Lower lobe of right lung (tissue), 2 donors: ENCODE results near the gene CNNM4. TPM values are rescaled to one million over a fixed set of nuclear protein-coding genes. Genes with fewer than 3 reads are reported as not detected.

Experiments
- ATAC-seq, 2 donors: fragments of 200-7000 bp; cut with Tn5 transposase; one replicate each; pipeline ENCODE4 v1.9.1; 2020 to 2022; ENCODE audit warnings: mild to moderate bottlenecking in 2 of 2, moderate library complexity in 2 of 2
- DNase-seq: peaks from one replicate; pipeline ENCODE4 v3.0.0-alpha.2; 2020
- H3K27ac ChIP-seq: fragments of 200-600 bp; one replicate; pipeline ENCODE4 v1.8.0; 2022
- H3K27me3 ChIP-seq: fragments of 200-600 bp; one replicate; pipeline ENCODE4 v1.8.0; 2022; ENCODE audit warnings: low read depth
- H3K36me3 ChIP-seq: fragments of 200-600 bp; one replicate; pipeline ENCODE4 v1.8.0; 2022; ENCODE audit warnings: mild to moderate bottlenecking
- H3K4me1 ChIP-seq: fragments of 200-600 bp; one replicate; pipeline ENCODE4 v1.8.0; 2022
- H3K4me3 ChIP-seq: fragments of 200-600 bp; one replicate; pipeline ENCODE4 v1.8.0; 2022; ENCODE audit warnings: mild to moderate bottlenecking
- H3K9me3 ChIP-seq: fragments of 200-600 bp; one replicate; pipeline ENCODE4 v1.8.0; 2022
- intact Hi-C: fragments of 100-400 bp; cut with DNase I; formaldehyde crosslinking; loops from one replicate; pipeline ENCODE4 v1.11.0; 2022
- total RNA-seq: library from RNA; stranded (reverse); fragmentation: NEBNext Ultra II Directional; extraction: Animal tissue kit (Norgen Biotek cat#: 25700); gene quantifications from one replicate; pipeline ENCODE4 v1.2.1, GENCODE V29; 2021
- TF ChIP-seq, protein P1 (sequence below): fragments of 200-600 bp; IDR thresholded peaks from one replicate; pipeline ENCODE4 v1.8.0; 2022; ENCODE audit warnings: antibody characterized with exemption, mild to moderate bottlenecking
- donor health status: DM: no; HTN: yes; CAD: no; lungs with severe emphysema.

The CNNM4 gene
- total RNA-seq, 1 donor from 2014 or later, result 15.7 TPM

DNA sequence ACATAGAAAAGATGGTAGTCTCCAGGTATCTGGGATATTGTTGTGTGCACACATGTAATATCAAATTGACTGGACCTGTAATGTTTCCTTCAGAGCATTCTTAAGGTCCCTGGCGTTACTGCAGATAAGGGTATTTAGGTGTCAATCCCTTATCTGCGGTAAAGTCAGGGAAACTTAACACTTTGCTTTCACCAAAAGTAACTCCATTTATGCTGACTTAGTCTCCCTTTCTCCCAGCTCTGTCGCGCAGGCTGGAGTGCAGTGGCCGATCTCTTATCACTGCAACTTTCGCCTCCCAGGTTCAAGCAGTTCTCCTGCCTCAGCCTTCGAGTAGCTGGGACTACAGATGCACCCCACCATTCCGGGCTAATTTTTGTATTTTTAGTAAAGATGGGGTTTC lies 57.2 kb downstream of the CNNM4 start:
- H3K27ac ChIP-seq, result no peak overlapping the region
- no peaks in the 10 kb centered on the region for H3K9me3 ChIP-seq
- H3K4me3 ChIP-seq, result peak overlapping the region; percentile 84

DNA sequence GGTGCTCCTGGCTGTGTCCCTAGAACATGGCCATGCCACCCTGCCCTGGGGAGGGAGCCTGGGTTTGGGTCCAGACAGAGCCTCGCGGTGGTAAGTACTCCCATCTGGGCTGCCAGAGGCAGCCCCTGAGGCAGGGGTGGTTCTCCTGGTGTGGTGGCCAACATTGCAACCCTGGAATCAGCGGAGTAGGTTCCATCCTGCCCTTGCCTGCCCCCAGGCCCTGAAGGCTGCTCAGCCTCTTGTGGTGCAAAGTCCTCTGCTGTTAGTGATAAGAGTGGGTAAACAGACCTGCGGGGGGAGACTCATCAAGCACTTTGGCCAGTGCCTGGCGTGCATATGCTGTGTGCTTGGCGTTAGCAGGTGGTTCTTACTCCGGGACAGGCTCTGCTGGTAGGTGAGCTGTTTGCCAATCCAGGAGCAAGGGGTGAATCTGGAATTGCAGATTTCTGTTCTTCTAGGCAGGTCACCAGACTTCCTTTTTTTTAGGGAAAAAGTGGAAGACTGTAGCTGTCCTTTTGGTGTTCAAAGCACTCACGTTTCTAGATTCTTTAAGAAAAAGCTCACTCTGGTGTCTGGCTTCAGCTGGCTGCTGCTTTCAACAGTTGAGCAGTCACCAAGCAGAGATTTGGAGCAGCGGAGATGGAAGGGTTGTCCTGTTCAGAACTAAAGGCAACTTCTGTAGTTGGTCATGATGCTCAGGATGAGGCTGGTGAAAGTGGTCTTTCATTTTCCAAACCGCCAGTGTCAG lies 58.6 kb downstream of the CNNM4 start:
- Histone ChIP-seq H3K27me3 (no peaks in the 10 kb centered on the region), H3K36me3 (peaks cover 32% of the 10 kb centered on the region), H3K4me1 (peaks cover 70% of the 10 kb centered on the region), H3K9me3 (no peaks in the 10 kb centered on the region), H3K4me3 (peak overlapping the region; percentile 9), H3K27ac (no peak overlapping the region)
- ATAC-seq, result peak; percentile 32 to 45
- intact Hi-C loops, result no loop called here
- DNase-seq, result peak; percentile 68
- TF ChIP-seq, protein P1, sequence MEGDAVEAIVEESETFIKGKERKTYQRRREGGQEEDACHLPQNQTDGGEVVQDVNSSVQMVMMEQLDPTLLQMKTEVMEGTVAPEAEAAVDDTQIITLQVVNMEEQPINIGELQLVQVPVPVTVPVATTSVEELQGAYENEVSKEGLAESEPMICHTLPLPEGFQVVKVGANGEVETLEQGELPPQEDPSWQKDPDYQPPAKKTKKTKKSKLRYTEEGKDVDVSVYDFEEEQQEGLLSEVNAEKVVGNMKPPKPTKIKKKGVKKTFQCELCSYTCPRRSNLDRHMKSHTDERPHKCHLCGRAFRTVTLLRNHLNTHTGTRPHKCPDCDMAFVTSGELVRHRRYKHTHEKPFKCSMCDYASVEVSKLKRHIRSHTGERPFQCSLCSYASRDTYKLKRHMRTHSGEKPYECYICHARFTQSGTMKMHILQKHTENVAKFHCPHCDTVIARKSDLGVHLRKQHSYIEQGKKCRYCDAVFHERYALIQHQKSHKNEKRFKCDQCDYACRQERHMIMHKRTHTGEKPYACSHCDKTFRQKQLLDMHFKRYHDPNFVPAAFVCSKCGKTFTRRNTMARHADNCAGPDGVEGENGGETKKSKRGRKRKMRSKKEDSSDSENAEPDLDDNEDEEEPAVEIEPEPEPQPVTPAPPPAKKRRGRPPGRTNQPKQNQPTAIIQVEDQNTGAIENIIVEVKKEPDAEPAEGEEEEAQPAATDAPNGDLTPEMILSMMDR, result no peak

More for the DNA sequence above, 57.2 kb downstream of the CNNM4 start:
- H3K36me3 ChIP-seq, result peaks cover 24% of the 10 kb centered on the region
- TF ChIP-seq, protein P1, result no peak
- no peak for DNase-seq
- peaks cover 55% of the 10 kb centered on the region for H3K4me1 ChIP-seq
- no peaks in the 10 kb centered on the region for H3K27me3 ChIP-seq
- intact Hi-C loops, result no loop called here
- no peak for ATAC-seq

DNA sequence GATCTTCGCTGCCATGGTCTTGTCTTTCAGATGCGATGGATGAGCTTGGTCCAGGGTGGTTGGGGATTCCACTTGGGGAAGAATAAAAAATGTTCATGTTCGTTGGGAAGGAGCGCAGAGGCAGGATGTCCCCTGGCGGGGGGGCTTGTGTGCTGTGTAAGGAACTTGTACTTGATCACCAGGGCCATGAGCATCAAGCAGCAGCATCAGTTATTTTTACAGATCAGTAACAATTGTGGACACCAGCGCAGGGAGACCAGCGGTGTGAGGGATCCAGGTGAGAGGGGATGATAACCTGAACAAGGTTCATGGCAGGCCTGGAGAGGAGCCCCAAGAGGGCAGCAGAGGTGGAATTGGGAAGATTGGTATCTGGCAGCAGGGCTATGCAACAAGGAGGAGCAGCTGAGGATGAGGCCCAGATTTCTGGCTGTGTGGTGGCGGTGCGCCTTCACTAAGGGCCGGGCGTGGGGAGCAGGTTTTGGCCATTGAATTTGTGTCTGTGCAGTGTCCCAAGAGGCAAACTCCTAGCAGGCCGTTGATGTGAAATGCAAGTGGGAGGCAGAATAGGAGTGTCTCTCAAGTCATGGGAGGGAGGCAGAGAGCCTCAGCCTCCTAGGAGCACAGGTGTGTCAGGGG lies 59.3 kb downstream of the CNNM4 start:
- no peak for ATAC-seq
- intact Hi-C loops, result no loop called here
- no peak overlapping the region for H3K4me3 ChIP-seq
- no peak overlapping the region for H3K27ac ChIP-seq
- no peaks in the 10 kb centered on the region for H3K9me3 ChIP-seq
- TF ChIP-seq, protein P1, result no peak
- DNase-seq, result no peak
- H3K36me3 ChIP-seq, result peaks cover 34% of the 10 kb centered on the region
- H3K27me3 ChIP-seq, result no peaks in the 10 kb centered on the region
- peaks cover 69% of the 10 kb centered on the region for H3K4me1 ChIP-seq

DNA sequence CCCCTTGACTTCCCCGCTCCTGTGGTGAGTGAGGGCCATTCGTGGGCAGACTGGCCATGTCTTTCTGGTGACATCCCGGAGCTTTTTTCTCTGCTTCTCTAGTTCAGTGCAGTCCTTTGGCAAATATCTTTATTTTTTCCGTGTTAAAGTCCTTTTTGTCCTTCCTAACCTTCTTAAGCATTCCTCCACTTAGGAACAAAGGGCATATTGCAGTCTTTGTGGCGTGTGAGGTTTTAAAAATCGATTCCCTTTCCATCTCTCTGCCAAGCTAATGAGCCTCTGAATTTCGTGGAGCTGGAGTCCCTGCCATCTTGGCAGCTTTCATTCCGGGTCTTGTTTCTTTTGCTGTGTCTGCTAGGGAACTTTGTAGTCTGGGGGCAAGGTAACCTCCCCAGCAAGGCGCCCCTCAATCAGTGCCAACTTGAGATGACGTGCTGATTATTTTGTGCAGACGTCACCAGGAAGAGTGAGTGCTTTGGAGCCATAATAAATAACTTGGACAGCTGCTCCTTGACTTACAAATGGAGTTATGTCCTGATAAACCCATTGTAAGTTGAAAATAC lies 60.5 kb downstream of the CNNM4 start:
- no peaks in the 10 kb centered on the region for H3K27me3 ChIP-seq
- TF ChIP-seq, protein P1, result no peak
- ATAC-seq (no peak), DNase-seq (no peak)
- peaks cover 46% of the 10 kb centered on the region for H3K36me3 ChIP-seq
- peaks cover 63% of the 10 kb centered on the region for H3K4me1 ChIP-seq
- no peaks in the 10 kb centered on the region for H3K9me3 ChIP-seq
- no peak overlapping the region for H3K4me3 ChIP-seq
- no peak overlapping the region for H3K27ac ChIP-seq
- intact Hi-C loops, result no loop called here

DNA sequence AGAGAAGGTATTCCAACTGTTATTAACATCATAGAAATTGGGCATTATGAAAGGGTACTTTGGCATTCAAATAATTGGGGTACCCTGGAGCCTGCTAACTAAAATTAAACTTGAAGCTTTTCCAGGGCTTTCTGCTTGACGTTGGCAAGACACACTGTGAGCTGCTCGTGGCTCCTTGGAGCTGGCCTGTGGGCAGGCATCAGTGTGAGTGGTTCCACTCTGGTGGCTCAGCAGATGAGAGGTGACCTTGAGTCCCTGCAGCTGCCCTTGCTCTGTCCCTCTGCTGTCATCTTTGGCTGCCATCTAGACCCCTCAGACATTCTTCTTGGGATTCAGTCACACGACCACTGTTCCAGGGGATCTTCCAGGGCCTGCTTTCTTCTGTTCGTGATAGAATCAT lies 62.1 kb downstream of the CNNM4 start:
- TF ChIP-seq, protein P1, result no peak
- Histone ChIP-seq H3K4me3 (no peak overlapping the region), H3K36me3 (peaks cover 62% of the 10 kb centered on the region), H3K9me3 (no peaks in the 10 kb centered on the region), H3K27ac (no peak overlapping the region), H3K4me1 (peaks cover 56% of the 10 kb centered on the region), H3K27me3 (no peaks in the 10 kb centered on the region)
- intact Hi-C loops, result no loop called here
- ATAC-seq, result no peak
- DNase-seq, result no peak
